Thoracic aorta (tissue), 2 donors: ENCODE data around the gene TLE1. TPM values are rescaled to one million over a fixed set of nuclear protein-coding genes. Genes with fewer than 3 reads are reported as not detected.

Experiments used
- ATAC-seq: fragments of 150-250 bp; one replicate; pipeline ENCODE4 v1.8.0; 2017; ENCODE audit warnings: low read depth; ENCODE audit not compliant: insufficient number of reproducible peaks, low FRiP score
- DNase-seq: peaks from one replicate; pipeline ENCODE4 v3.0.0-alpha.2; 2020; ENCODE audit warnings: low spot score
- H3K27ac ChIP-seq, 2 donors: fragments of 200-600 bp; sonication (generic); 1 replicate in 1 of 2; 2 replicates in 1 of 2; pipeline ENCODE4 v1.5.1; 2016; ENCODE audit warnings: mild to moderate bottlenecking in 2 of 2, moderate library complexity in 2 of 2
- H3K27me3 ChIP-seq: fragments of 200-600 bp; sonication (generic); replicated peaks from 2 replicates; pipeline ENCODE4 v1.6.0; 2016; ENCODE audit warnings: mild to moderate bottlenecking; ENCODE audit not compliant: insufficient read depth
- H3K36me3 ChIP-seq: fragments of 200-600 bp; sonication (generic); one replicate; pipeline ENCODE4 v1.5.1; 2016
- H3K4me1 ChIP-seq, 2 donors: fragments of 200-600 bp; sonication (generic); 1 replicate in 1 of 2; 2 replicates in 1 of 2; pipeline versions ENCODE4 v1.5.1 to v1.6.0; 2016; ENCODE audit warnings: low read depth in 2 of 2, mild to moderate bottlenecking in 1 of 2; ENCODE audit not compliant: control insufficient read depth in 1 of 2
- H3K4me3 ChIP-seq: fragments of 200-600 bp; sonication (generic); 2 replicates; pipeline ENCODE4 v1.5.1; 2016; ENCODE audit warnings: mild to moderate bottlenecking
- H3K9me3 ChIP-seq: fragments of 200-600 bp; sonication (generic); 2 replicates; pipeline ENCODE4 v1.5.1; 2016
- CTCF ChIP-seq: fragments of 200-600 bp; sonication (generic); IDR thresholded peaks from one replicate; pipeline ENCODE4 v1.5.1; 2019; ENCODE audit warnings: antibody characterized with exemption
- total RNA-seq, 2 donors: library from RNA; depleted of rRNA; stranded (reverse); fragments of >200 nt; gene quantifications; one replicate each; pipeline versions ENCODE4 v1.1.0 to v1.2.3, GENCODE V29; 2016

TLE1 gene
- total RNA-seq, 2 donors from 2014 or later = 69.7 to 74.1 TPM

- no peak for DNase-seq
- Histone ChIP-seq H3K4me1 (peaks cover 19 to 54% of the 10 kb centered on the region in 2 donors), H3K27ac (no peak overlapping the region), H3K9me3 (no peaks in the 10 kb centered on the region), H3K27me3 (no peaks in the 10 kb centered on the region), H3K36me3 (no peaks in the 10 kb centered on the region), H3K4me3 (no peak overlapping the region)
- ATAC-seq = no peak
- no peak for TF ChIP-seq CTCF
Observed at GRCh38 chr9:81665322-81665871, 23.9 kb downstream of the TLE1 start.

GRCh38 chr9:81664638-81665222 is 24.6 kb downstream of the TLE1 start:
- ATAC-seq = no peak
- no peaks in the 10 kb centered on the region for H3K27me3 ChIP-seq
- no peaks in the 10 kb centered on the region for H3K9me3 ChIP-seq
- peaks cover 19 to 51% of the 10 kb centered on the region in 2 donors for H3K4me1 ChIP-seq
- TF ChIP-seq CTCF = no peak
- H3K36me3 ChIP-seq = no peaks in the 10 kb centered on the region
- H3K4me3 ChIP-seq = no peak overlapping the region
- no peak overlapping the region for H3K27ac ChIP-seq
- no peak for DNase-seq

DNA sequence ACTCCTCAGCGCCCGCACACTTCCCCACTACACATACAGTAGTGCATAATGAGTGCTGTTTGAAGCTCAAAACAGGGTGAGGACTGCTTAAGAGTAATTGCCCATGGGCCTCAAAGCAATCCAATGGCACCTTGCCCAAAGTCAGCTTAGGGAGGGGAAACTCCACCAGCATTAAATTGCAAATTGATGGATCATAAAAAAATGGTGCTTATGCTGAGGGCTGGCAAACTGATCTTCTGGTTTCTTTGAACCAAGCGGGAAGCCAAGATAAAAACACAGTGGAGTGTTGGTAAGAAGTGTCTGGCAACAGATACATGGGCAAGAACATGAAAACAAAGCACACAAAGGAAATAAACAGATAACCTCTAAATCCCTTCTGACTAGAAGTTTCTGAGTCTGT is 28.0 kb downstream of the TLE1 start:
- H3K9me3 ChIP-seq = no peaks in the 10 kb centered on the region
- H3K27me3 ChIP-seq = no peaks in the 10 kb centered on the region
- no peaks in the 10 kb centered on the region for H3K36me3 ChIP-seq
- no peak overlapping the region for H3K4me3 ChIP-seq
- TF ChIP-seq CTCF = no peak
- peaks cover 18 to 49% of the 10 kb centered on the region in 2 donors for H3K4me1 ChIP-seq
- DNase-seq = no peak
- no peak overlapping the region for H3K27ac ChIP-seq
- ATAC-seq = no peak

DNA sequence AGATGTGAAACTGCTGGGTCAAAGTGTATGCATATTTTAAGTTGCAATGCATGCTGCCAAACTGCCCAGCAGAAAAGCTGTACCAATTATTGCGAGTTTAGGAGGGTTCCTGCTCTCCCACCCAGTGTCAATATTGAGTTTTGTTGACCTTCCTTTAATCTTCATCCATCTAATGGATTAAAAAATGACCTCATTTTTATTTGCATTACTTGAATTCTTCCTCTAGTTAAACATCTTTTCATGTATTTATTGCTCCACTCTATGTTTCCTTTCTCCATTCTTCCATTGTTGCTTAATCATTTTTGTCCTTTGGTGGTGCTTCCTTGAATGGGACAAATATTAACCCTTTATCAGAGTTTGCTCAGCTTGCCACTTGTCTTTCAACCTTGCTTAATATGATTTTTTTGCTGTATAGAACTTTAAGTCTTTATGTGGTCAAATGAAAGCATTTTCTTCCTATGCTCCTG is 32.4 kb downstream of the TLE1 start:
- Histone ChIP-seq H3K36me3 (no peaks in the 10 kb centered on the region), H3K9me3 (no peaks in the 10 kb centered on the region), H3K27ac (no peak overlapping the region), H3K4me1 (peaks cover 8 to 32% of the 10 kb centered on the region in 2 donors), H3K4me3 (no peak overlapping the region), H3K27me3 (no peaks in the 10 kb centered on the region)
- ATAC-seq = no peak
- TF ChIP-seq CTCF = no peak
- DNase-seq = no peak

- H3K4me1 ChIP-seq = peaks cover 6 to 24% of the 10 kb centered on the region in 2 donors
- DNase-seq = no peak
- H3K27ac ChIP-seq = no peak overlapping the region
- no peak for TF ChIP-seq CTCF
- H3K4me3 ChIP-seq = no peak overlapping the region
- no peaks in the 10 kb centered on the region for H3K27me3 ChIP-seq
- ATAC-seq = no peak
- no peaks in the 10 kb centered on the region for H3K9me3 ChIP-seq
- H3K36me3 ChIP-seq = no peaks in the 10 kb centered on the region
Observed at GRCh38 chr9:81656004-81656403, 33.3 kb downstream of the TLE1 start.
